Neural progenitor cell (in vitro differentiated cells): Measurements from ENCODE around the gene PRICKLE1. TPM values are rescaled to one million over a fixed set of nuclear protein-coding genes. Genes with fewer than 3 reads are reported as not detected.

Experiments used
- DNase-seq: peaks from one replicate; pipeline ENCODE4 v3.0.0-alpha.2; 2016; ENCODE audit warnings: low spot score
- H2AFZ ChIP-seq: fragments of 200-600 bp; sonication (generic); replicated peaks from 2 replicates; pipeline ENCODE4 v1.6.1; 2016; ENCODE audit warnings: antibody characterized with exemption
- H3F3A ChIP-seq: fragments of 200-600 bp; sonication (generic); 2 replicates; pipeline ENCODE4 v1.6.1; 2016; ENCODE audit warnings: antibody characterized with exemption, low read depth
- H3K27ac ChIP-seq: fragments of 200-600 bp; sonication (generic); 2 replicates; pipeline ENCODE4 v1.5.1; 2016; ENCODE audit warnings: mild to moderate bottlenecking
- H3K27me3 ChIP-seq: fragments of 200-600 bp; sonication (generic); 2 replicates; pipeline ENCODE4 v1.6.1; 2016; ENCODE audit warnings: mild to moderate bottlenecking, moderate library complexity
- H3K36me3 ChIP-seq: fragments of 200-600 bp; sonication (generic); 2 replicates; pipeline ENCODE4 v1.5.1; 2016
- H3K4me1 ChIP-seq: fragments of 200-600 bp; sonication (generic); 2 replicates; pipeline ENCODE4 v1.6.1; 2016; ENCODE audit warnings: mixed run types
- H3K4me2 ChIP-seq: fragments of 200-600 bp; sonication (generic); 2 replicates; pipeline ENCODE4 v1.6.1; 2016
- H3K4me3 ChIP-seq: fragments of 200-600 bp; sonication (generic); 2 replicates; pipeline ENCODE4 v1.5.1; 2016
- H3K79me2 ChIP-seq: fragments of 200-600 bp; sonication (generic); 2 replicates; pipeline ENCODE4 v1.6.1; 2016; ENCODE audit warnings: low read depth
- H3K9ac ChIP-seq: fragments of 200-600 bp; sonication (generic); 2 replicates; pipeline ENCODE4 v1.6.1; 2016
- H3K9me3 ChIP-seq: fragments of 200-600 bp; sonication (generic); 2 replicates; pipeline ENCODE4 v1.5.1; 2016; ENCODE audit warnings: low read depth
- H4K20me1 ChIP-seq: fragments of 200-600 bp; sonication (generic); 2 replicates; pipeline ENCODE4 v1.6.1; 2016; ENCODE audit warnings: low read depth
- H3K27ac Mint-ChIP-seq: 3 replicates; pipeline ENCODE4 v1.8.0; 2021; ENCODE audit warnings: mixed read lengths
- H3K27me3 Mint-ChIP-seq: 2 replicates; pipeline ENCODE4 v1.8.0; 2022; ENCODE audit warnings: low read depth, mild to moderate bottlenecking, inconsistent platforms, moderate library complexity, mixed read lengths; ENCODE audit not compliant: insufficient read depth
- H3K36me3 Mint-ChIP-seq: 3 replicates; pipeline ENCODE4 v1.8.0; 2021; ENCODE audit warnings: mixed read lengths
- H3K4me1 Mint-ChIP-seq: 3 replicates; pipeline ENCODE4 v1.8.0; 2021; ENCODE audit warnings: mixed read lengths
- H3K4me3 Mint-ChIP-seq: 3 replicates; pipeline ENCODE4 v1.8.0; 2021; ENCODE audit warnings: mild to moderate bottlenecking, moderate library complexity, mixed read lengths
- H3K9me3 Mint-ChIP-seq: 3 replicates; pipeline ENCODE4 v1.8.0; 2020; ENCODE audit warnings: mixed read lengths
- CTCF ChIP-seq: fragments of 200-600 bp; sonication (generic); IDR thresholded peaks from 2 replicates; pipeline ENCODE4 v1.5.1; 2017; ENCODE audit warnings: antibody characterized with exemption, mild to moderate bottlenecking
- EZH2 ChIP-seq: fragments of 200-600 bp; sonication (generic); IDR thresholded peaks from 2 replicates; pipeline ENCODE4 v1.6.1; 2017; ENCODE audit warnings: antibody characterized with exemption, mild to moderate bottlenecking, moderate library complexity
- EZH2phosphoT487 ChIP-seq: fragments of 200-600 bp; sonication (generic); IDR thresholded peaks from 2 replicates; pipeline ENCODE4 v1.6.1; 2017; ENCODE audit warnings: antibody characterized with exemption
- total RNA-seq: library from RNA; depleted of rRNA; stranded (reverse); fragments of >200 nt; gene quantifications from 2 replicates; pipeline ENCODE4 v1.2.3, GENCODE V29; 2015; ENCODE audit warnings: low replicate concordance

The PRICKLE1 gene
- total RNA-seq, 1 donor from 2014 or later, result 4.0 TPM

- no peak for DNase-seq
- no peak overlapping the region for H3K4me2 ChIP-seq
- H3K27me3 ChIP-seq, result no peaks in the 10 kb centered on the region
- H3K79me2 ChIP-seq, result no peaks in the 10 kb centered on the region
- no peak overlapping the region for H3K27ac Mint-ChIP-seq
- H3K9me3 ChIP-seq, result no peaks in the 10 kb centered on the region
- H3K36me3 Mint-ChIP-seq, result no peaks in the 10 kb centered on the region
- H3K4me1 Mint-ChIP-seq, result peaks cover 20% of the 10 kb centered on the region
- H3K9ac ChIP-seq, result no peak overlapping the region
- TF ChIP-seq EZH2phosphoT487 (no peak), CTCF (no peak), EZH2 (no peak)
- no peak overlapping the region for H3K27ac ChIP-seq
- H3K27me3 Mint-ChIP-seq, result peaks cover 2% of the 10 kb centered on the region
- no peak overlapping the region for H2AFZ ChIP-seq
- H4K20me1 ChIP-seq, result no peaks in the 10 kb centered on the region
- peaks cover 4% of the 10 kb centered on the region for H3K4me1 ChIP-seq
- no peaks in the 10 kb centered on the region for H3K9me3 Mint-ChIP-seq
- H3K36me3 ChIP-seq, result no peaks in the 10 kb centered on the region
- H3F3A ChIP-seq, result peaks cover 12% of the 10 kb centered on the region
- H3K4me3 Mint-ChIP-seq, result no peak overlapping the region
- no peak overlapping the region for H3K4me3 ChIP-seq
Observed at GRCh38 chr12:42511656-42512055, 77.9 kb downstream of the PRICKLE1 start.

GRCh38 chr12:42510823-42511222 lies 78.7 kb downstream of the PRICKLE1 start:
- Histone ChIP-seq H4K20me1 (no peaks in the 10 kb centered on the region), H3K4me2 (no peak overlapping the region), H3K4me1 (peaks cover 4% of the 10 kb centered on the region), H3K27ac (no peak overlapping the region), H2AFZ (no peak overlapping the region), H3K79me2 (no peaks in the 10 kb centered on the region), H3K4me3 (no peak overlapping the region), H3F3A (peaks cover 12% of the 10 kb centered on the region), H3K27me3 (no peaks in the 10 kb centered on the region), H3K9ac (no peak overlapping the region), H3K36me3 (no peaks in the 10 kb centered on the region), H3K9me3 (no peaks in the 10 kb centered on the region)
- TF ChIP-seq CTCF (no peak), EZH2 (no peak), EZH2phosphoT487 (no peak)
- Mint-ChIP-seq H3K27me3 (peaks cover 2% of the 10 kb centered on the region), H3K36me3 (no peaks in the 10 kb centered on the region), H3K4me1 (peaks cover 20% of the 10 kb centered on the region), H3K9me3 (no peaks in the 10 kb centered on the region), H3K27ac (no peak overlapping the region), H3K4me3 (no peak overlapping the region)
- DNase-seq, result no peak

GRCh38 chr12:42508913-42509460 lies 80.6 kb downstream of the PRICKLE1 start:
- Histone ChIP-seq H2AFZ (no peak overlapping the region), H4K20me1 (no peaks in the 10 kb centered on the region), H3K4me2 (no peak overlapping the region), H3K27me3 (no peaks in the 10 kb centered on the region), H3K4me1 (peaks cover 4% of the 10 kb centered on the region), H3K36me3 (no peaks in the 10 kb centered on the region), H3K4me3 (no peak overlapping the region), H3K9me3 (no peaks in the 10 kb centered on the region), H3K9ac (no peak overlapping the region), H3K27ac (no peak overlapping the region), H3F3A (peaks cover 12% of the 10 kb centered on the region), H3K79me2 (no peaks in the 10 kb centered on the region)
- Mint-ChIP-seq H3K9me3 (no peaks in the 10 kb centered on the region), H3K36me3 (no peaks in the 10 kb centered on the region), H3K4me1 (peaks cover 20% of the 10 kb centered on the region), H3K27ac (no peak overlapping the region), H3K4me3 (no peak overlapping the region), H3K27me3 (peaks cover 3% of the 10 kb centered on the region)
- no peak for TF ChIP-seq EZH2phosphoT487
- TF ChIP-seq EZH2, result no peak
- TF ChIP-seq CTCF, result no peak
- DNase-seq, result no peak
